Spleen (tissue), 11 donors: ENCODE measurements around the gene TESMIN. TPM values are rescaled to one million over a fixed set of nuclear protein-coding genes. Genes with fewer than 3 reads are reported as not detected.

Experiments
- DNase-seq: peaks from one replicate; pipeline ENCODE4 v3.0.0-alpha.2; 2020
- H3K27ac ChIP-seq, 8 donors: fragments of 200-600 bp; sonication (generic) in 7 of 8; 1 replicate in 4 of 8; 2 replicates in 4 of 8; pipeline versions ENCODE4 v1.5.0 to v1.8.0; 2016 to 2021; ENCODE audit warnings: inconsistent platforms in 4 of 8, mild to moderate bottlenecking in 4 of 8, moderate library complexity in 1 of 8
- H3K27me3 ChIP-seq, 7 donors: fragments of 200-600 bp; sonication (generic) in 6 of 7; replicated peaks in 1 of 7; 1 replicate in 4 of 7; 2 replicates in 3 of 7; pipeline versions ENCODE4 v1.5.0 to v1.8.0; 2016 to 2021; ENCODE audit warnings: inconsistent platforms in 3 of 7, mild to moderate bottlenecking in 1 of 7
- H3K36me3 ChIP-seq, 6 donors: fragments of 200-600 bp; sonication (generic) in 5 of 6; 1 replicate in 4 of 6; 2 replicates in 2 of 6; pipeline versions ENCODE4 v1.5.0 to v1.8.0; 2016 to 2021; ENCODE audit warnings: inconsistent platforms in 2 of 6
- H3K4me1 ChIP-seq, 6 donors: fragments of 200-600 bp; sonication (generic) in 5 of 6; 1 replicate in 3 of 6; 2 replicates in 3 of 6; pipeline versions ENCODE4 v1.5.0 to v1.8.0; 2016 to 2021; ENCODE audit warnings: inconsistent platforms in 3 of 6
- H3K4me3 ChIP-seq, 8 donors: fragments of 200-600 bp; sonication (generic) in 7 of 8; 1 replicate in 4 of 8; 2 replicates in 4 of 8; pipeline versions ENCODE4 v1.5.0 to v1.8.0; 2016 to 2021; ENCODE audit warnings: inconsistent platforms in 4 of 8, mild to moderate bottlenecking in 4 of 8, moderate library complexity in 2 of 8
- H3K9me3 ChIP-seq, 8 donors: fragments of 200-600 bp; sonication (generic) in 7 of 8; 1 replicate in 4 of 8; 2 replicates in 4 of 8; pipeline versions ENCODE4 v1.5.0 to v1.8.0; 2016 to 2021; ENCODE audit warnings: inconsistent platforms in 4 of 8
- CTCF ChIP-seq, 11 experiments: fragments of 200-600 bp in 7 of 11; fragments of 450-650 bp in 4 of 11; sonication (generic) in 4 of 11; IDR thresholded peaks in 8 of 11; conservative IDR thresholded peaks in 3 of 11; 1 replicate in 7 of 11; 2 replicates in 4 of 11; pipeline versions ENCODE4 v1.4.0 to v1.8.0; 2016 to 2021; ENCODE audit warnings: antibody characterized with exemption in 11 of 11, inconsistent platforms in 4 of 11, mild to moderate bottlenecking in 1 of 11
- POLR2A ChIP-seq, 3 donors: fragments of 450-650 bp; IDR thresholded peaks; one replicate each; pipeline ENCODE4 v1.5.1; 2017; ENCODE audit warnings: antibody characterized with exemption in 3 of 3, mild to moderate bottlenecking in 1 of 3
- POLR2AphosphoS5 ChIP-seq, 3 donors: sonication (generic); formaldehyde crosslinking; IDR thresholded peaks; one replicate each; pipeline ENCODE4 v1.5.1; 2017; ENCODE audit warnings: antibody characterized with exemption in 3 of 3
- WGBS, 5 donors: extraction: QIAGEN DNeasy Blood & Tissue Kit in 3 of 5; methylation state at CpG; one replicate each; pipeline versions ENCODE4 v1.1.5 to v1.1.7; 2013 to 2018; 5-methylcytosine and 5-hydroxymethylcytosine counted together
- intact Hi-C: fragments of 100-400 bp; cut with DNase I; formaldehyde crosslinking; loops from one replicate; pipeline ENCODE4 v1.15.0; 2023; ENCODE audit warnings: low total_unique reads
- polyA plus RNA-seq, 3 donors: library from polyadenylated mRNA; stranded (reverse); fragments of 200-250 nt; gene quantifications; one replicate each; pipeline ENCODE4 v1.2.1, GENCODE V29; 2013
- total RNA-seq, 7 donors: library from RNA; depleted of rRNA in 3 of 7; stranded (reverse); fragments of >200 nt in 3 of 7; fragmentation: NEBNext Ultra II Directional in 4 of 7; extraction: Animal tissue kit (Norgen Biotek cat#: 25700) in 4 of 7; gene quantifications; one replicate each; pipeline versions ENCODE4 v1.1.0 to v1.2.1, GENCODE V29; 2016 to 2021
- donor health status: healthy with polysubstance abuse.
- donor health status: DM: no; HTN: no; CAD: no; lungs with moderate emphysema.
- donor health status: DM: no; HTN: no; CAD: no.
- donor health status: Bipolar disorder and iron deficiency.
- donor health status: healthy.
- donor health status: DM: no; HTN: no; CAD: no.
- donor health status: DM: yes; HTN: yes; CAD: no.

The TESMIN gene
- total and polyA plus RNA-seq, 10 donors, result 0.70 to 8.4 (median 4.4) TPM

- peaks cover 0 to 3% (median 0%) of the 10 kb centered on the region in 6 donors for H3K4me1 ChIP-seq
- intact Hi-C loops, result no loop called here
- no peak for DNase-seq
- H3K9me3 ChIP-seq, result no peaks in the 10 kb centered on the region
- no peaks in the 10 kb centered on the region for H3K27me3 ChIP-seq
- no peak overlapping the region for H3K27ac ChIP-seq
- WGBS, 5 donors, result 89 to 98% (median 97%) methylated on average over 8 to 16 of the region's 16 CpGs
- TF ChIP-seq CTCF (IDR thresholded peaks at IDR 0.05 in 8 of 11, conservative IDR thresholded peaks at IDR 0.05 in 3 of 11) (no peak), POLR2A (IDR thresholded peaks at IDR 0.05) (no peak), POLR2AphosphoS5 (IDR thresholded peaks at IDR 0.05) (peak in 1 of 3 donors; percentile 51)
- H3K4me3 ChIP-seq, result no peak overlapping the region
- H3K36me3 ChIP-seq, result peaks cover 0 to 100% (median 76%) of the 10 kb centered on the region in 6 donors
Measured at GRCh38 chr11:68784653-68785052, 33.3 kb upstream of the TESMIN start.

- peaks cover 0 to 100% (median 89%) of the 10 kb centered on the region in 6 donors for H3K36me3 ChIP-seq
- 93 to 97% (median 95%) methylated on average over 16 of the region's 16 CpGs for WGBS, 5 donors
- no peak for DNase-seq
Measured at GRCh38 chr11:68783216-68783821, 32.0 kb upstream of the TESMIN start.

GRCh38 chr11:68782711-68783110 lies 31.4 kb upstream of the TESMIN start:
- Histone ChIP-seq H3K9me3 (no peaks in the 10 kb centered on the region), H3K27ac (no peak overlapping the region), H3K4me1 (peaks cover 0 to 3% (median 0%) of the 10 kb centered on the region in 6 donors), H3K4me3 (no peak overlapping the region), H3K36me3 (peaks cover 0 to 100% (median 93%) of the 10 kb centered on the region in 6 donors), H3K27me3 (no peaks in the 10 kb centered on the region)
- no peak for TF ChIP-seq POLR2A (IDR thresholded peaks at IDR 0.05)
- TF ChIP-seq POLR2AphosphoS5 (IDR thresholded peaks at IDR 0.05), result peak in 1 of 3 donors; percentile 28
- DNase-seq, result no peak
- 94 to 98% (median 97%) methylated on average over 15 to 26 of the region's 26 CpGs for WGBS, 5 donors
- intact Hi-C loops, result no loop called here

More at GRCh38 chr11:68783216-68783821, 32.0 kb upstream of the TESMIN start:
- peaks cover 0 to 3% (median 0%) of the 10 kb centered on the region in 6 donors for H3K4me1 ChIP-seq
- no peaks in the 10 kb centered on the region for H3K9me3 ChIP-seq
- H3K27me3 ChIP-seq, result no peaks in the 10 kb centered on the region
- no peak overlapping the region for H3K4me3 ChIP-seq
- no peak overlapping the region for H3K27ac ChIP-seq
- TF ChIP-seq POLR2A (IDR thresholded peaks at IDR 0.05) (no peak), POLR2AphosphoS5 (IDR thresholded peaks at IDR 0.05) (peak in 1 of 3 donors; percentile 25)
- intact Hi-C loops, result no loop called here

GRCh38 chr11:68780829-68781228 lies 29.5 kb upstream of the TESMIN start:
- H3K4me1 ChIP-seq, result peaks cover 0 to 3% (median 0%) of the 10 kb centered on the region in 6 donors
- H3K36me3 ChIP-seq, result peaks cover 3 to 100% (median 93%) of the 10 kb centered on the region in 6 donors
- H3K27ac ChIP-seq, result no peak overlapping the region
- no peak for DNase-seq
- H3K27me3 ChIP-seq, result no peaks in the 10 kb centered on the region
- no peak overlapping the region for H3K4me3 ChIP-seq
- TF ChIP-seq POLR2AphosphoS5 (IDR thresholded peaks at IDR 0.05) (no peak), POLR2A (IDR thresholded peaks at IDR 0.05) (no peak), CTCF (IDR thresholded peaks at IDR 0.05 in 8 of 11, conservative IDR thresholded peaks at IDR 0.05 in 3 of 11) (no peak)
- intact Hi-C loops, result no loop called here
- no peaks in the 10 kb centered on the region for H3K9me3 ChIP-seq
- WGBS, 5 donors, result 74 to 88% (median 85%) methylated on average over 4 of the region's 4 CpGs

- Histone ChIP-seq H3K27ac (no peak overlapping the region), H3K36me3 (peaks cover 9 to 100% (median 98%) of the 10 kb centered on the region in 6 donors), H3K4me1 (peaks cover 0 to 3% (median 0%) of the 10 kb centered on the region in 6 donors), H3K27me3 (no peaks in the 10 kb centered on the region), H3K4me3 (no peak overlapping the region), H3K9me3 (no peaks in the 10 kb centered on the region)
- intact Hi-C loops, result no loop called here
- TF ChIP-seq CTCF (IDR thresholded peaks at IDR 0.05 in 8 of 11, conservative IDR thresholded peaks at IDR 0.05 in 3 of 11) (no peak), POLR2A (IDR thresholded peaks at IDR 0.05) (no peak), POLR2AphosphoS5 (IDR thresholded peaks at IDR 0.05) (no peak)
- WGBS, 5 donors, result 88 to 95% (median 93%) methylated on average over 7 of the region's 7 CpGs
- DNase-seq, result no peak
Measured at GRCh38 chr11:68778205-68778604, 26.9 kb upstream of the TESMIN start.
